HCT116 (cell line): ENCODE results near the gene ZNF79. TPM values are rescaled to one million over a fixed set of nuclear protein-coding genes. Genes with fewer than 3 reads are reported as not detected.

Experiments
- ATAC-seq: fragments of 200-7000 bp; cut with Tn5 transposase; 2 replicates; pipeline ENCODE4 v1.9.1; 2020; ENCODE audit warnings: mild to moderate bottlenecking, moderate library complexity
- BruUV-seq: library from RNA; stranded (reverse); fragments of 400-500 nt; replicated peaks from 2 replicates; lab custom pipeline; 2021; lab: Mats Ljungman, UMichigan
- CTCF ChIA-PET: fragments of 300-600 bp; sonication (Branson Sonifier 250); formaldehyde crosslinking; loops from one replicate; lab custom pipeline; 2021; ENCODE audit warnings: antibody characterized with exemption; lab: Charles Lee
- POLR2A ChIA-PET: fragments of 300-600, 350-600 bp; sonication (Branson Sonifier 250); formaldehyde crosslinking; loops from one replicate; lab custom pipeline; 2021; ENCODE audit warnings: antibody characterized with exemption; lab: Charles Lee
- RAD21 ChIA-PET, 2 experiments: fragments of 300-600 bp; sonication (Branson Sonifier 250); formaldehyde crosslinking; loops; one replicate each; lab custom pipeline; 2023; ENCODE audit warnings: low total read pairs in 2 of 2; ENCODE audit not compliant: uncharacterized antibody in 2 of 2, unreplicated experiment in 2 of 2, low non-redundant PET in 1 of 2; lab: Charles Lee
- DNase-seq: peaks from one replicate; pipeline ENCODE4 v3.0.0-alpha.2; 2010; ENCODE audit warnings: low read depth, low spot score
- H2AFZ ChIP-seq: fragments of 200-600 bp; shearing (Covaris generic), sonication (generic); 2 replicates; pipeline ENCODE4 v1.6.1; 2017; ENCODE audit warnings: low read depth, mixed run types, mixed read lengths, antibody characterized with exemption, low read length; ENCODE audit not compliant: poor library complexity, severe bottlenecking
- H3K27ac ChIP-seq: 2 replicates; pipeline ENCODE4 v1.5.1; 2012; ENCODE audit warnings: low read depth, low read length
- H3K27me3 ChIP-seq: fragments of 200-600 bp; sonication (generic); 2 replicates; pipeline ENCODE4 v1.6.1; 2016; ENCODE audit warnings: mixed run types, low read length, mixed read lengths; ENCODE audit not compliant: insufficient read depth
- H3K36me3 ChIP-seq, 2 experiments: fragments of 200-500 bp in 1 of 2; fragments of 200-600 bp in 1 of 2; sonication (Bioruptor generic) in 1 of 2; sonication (generic) in 1 of 2; 2 replicates each; pipeline versions ENCODE4 v1.5.1 to v1.6.1; 2014 to 2016; ENCODE audit warnings: low read length in 2 of 2, inconsistent platforms in 1 of 2, mixed read lengths in 1 of 2, mixed run types in 1 of 2; ENCODE audit not compliant: insufficient read depth in 2 of 2, control insufficient read depth in 1 of 2
- H3K4me1 ChIP-seq, 2 experiments: fragments of 200-600 bp in 1 of 2; sonication (generic) in 1 of 2; 2 replicates each; pipeline versions ENCODE4 v1.5.1 to v1.6.1; 2012 to 2017; ENCODE audit warnings: low read length in 2 of 2, inconsistent platforms in 1 of 2, mild to moderate bottlenecking in 1 of 2, mixed read lengths in 1 of 2, mixed run types in 1 of 2, moderate library complexity in 1 of 2; ENCODE audit not compliant: insufficient read depth in 2 of 2, control insufficient read depth in 1 of 2
- H3K4me2 ChIP-seq: fragments of 200-600 bp; sonication (generic); 2 replicates; pipeline ENCODE4 v1.6.1; 2017; ENCODE audit warnings: mixed run types, low read length, mixed read lengths
- H3K4me3 ChIP-seq, 2 experiments: fragments of 200-600 bp in 1 of 2; sonication (generic) in 1 of 2; replicated peaks in 1 of 2; 2 replicates each; pipeline ENCODE4 v1.5.1; 2011 to 2016; ENCODE audit warnings: low read length in 2 of 2, control low read depth in 1 of 2, low read depth in 1 of 2, mild to moderate bottlenecking in 1 of 2, mixed read lengths in 1 of 2, mixed run types in 1 of 2
- H3K79me2 ChIP-seq: fragments of 200-600 bp; sonication (generic); 2 replicates; pipeline ENCODE4 v1.6.1; 2017; ENCODE audit warnings: mild to moderate bottlenecking, mixed run types, low read length, moderate library complexity, mixed read lengths; ENCODE audit not compliant: insufficient read depth
- H3K9ac ChIP-seq: fragments of 200-600 bp; sonication (generic); 2 replicates; pipeline ENCODE4 v1.6.1; 2016; ENCODE audit warnings: low read length, mixed read lengths
- H3K9me2 ChIP-seq: fragments of 200-600 bp; sonication (generic), shearing (Covaris generic); 2 replicates; pipeline ENCODE4 v1.6.1; 2017; ENCODE audit warnings: mixed run types, mild to moderate bottlenecking, moderate library complexity; ENCODE audit not compliant: insufficient read depth
- H3K9me3 ChIP-seq, 2 experiments: fragments of 200-500 bp in 1 of 2; fragments of 200-600 bp in 1 of 2; sonication (Bioruptor generic) in 1 of 2; sonication (generic) in 1 of 2; 2 replicates each; pipeline ENCODE4 v1.6.1; 2014 to 2017; ENCODE audit warnings: low read length in 2 of 2, mixed read lengths in 2 of 2, inconsistent platforms in 1 of 2, low read depth in 1 of 2, mild to moderate bottlenecking in 1 of 2, mixed run types in 1 of 2, moderate library complexity in 1 of 2; ENCODE audit not compliant: control insufficient read depth in 1 of 2, insufficient read depth in 1 of 2
- H4K20me1 ChIP-seq: fragments of 200-600 bp; sonication (generic), shearing (Covaris generic); 2 replicates; pipeline ENCODE4 v1.6.1; 2017; ENCODE audit warnings: mixed run types, mild to moderate bottlenecking, moderate library complexity; ENCODE audit not compliant: insufficient read depth
- CBX3 ChIP-seq: IDR thresholded peaks from 2 replicates; pipeline ENCODE4 v1.6.1; 2012; ENCODE audit warnings: low read depth
- EGR1 ChIP-seq: IDR thresholded peaks from 2 replicates; pipeline ENCODE4 v1.6.1; 2012; ENCODE audit warnings: low read depth
- ELF1 ChIP-seq: IDR thresholded peaks from 2 replicates; pipeline ENCODE4 v1.6.1; 2012; ENCODE audit warnings: low read depth, borderline replicate concordance
- EZH2 ChIP-seq: fragments of 200-600 bp; sonication (generic); IDR thresholded peaks from 2 replicates; pipeline ENCODE4 v1.6.1; 2017; ENCODE audit warnings: antibody characterized with exemption, mixed run types
- FOSL1 ChIP-seq: IDR thresholded peaks from 2 replicates; pipeline ENCODE4 v1.6.1; 2012; ENCODE audit warnings: low read depth
- JUND ChIP-seq: IDR thresholded peaks from 2 replicates; pipeline ENCODE4 v1.6.1; 2012
- POLR2AphosphoS5 ChIP-seq: IDR thresholded peaks from 2 replicates; pipeline ENCODE4 v1.6.1; 2011; ENCODE audit warnings: mild to moderate bottlenecking, low read depth, low read length, moderate library complexity
- SRF ChIP-seq: IDR thresholded peaks from 2 replicates; pipeline ENCODE4 v1.6.1; 2012; ENCODE audit warnings: low read depth
- YY1 ChIP-seq: IDR thresholded peaks from 2 replicates; pipeline ENCODE4 v1.6.1; 2011; ENCODE audit warnings: low read length, low read depth, moderate library complexity, mild to moderate bottlenecking; ENCODE audit not compliant: insufficient replicate concordance; ENCODE audit errors: extremely low read depth
- ZNF274 ChIP-seq: fragments of 200-500 bp; sonication (Bioruptor generic); IDR thresholded peaks from 2 replicates; pipeline ENCODE4 v1.6.1; 2014; ENCODE audit warnings: mild to moderate bottlenecking, low read depth, low read length, inconsistent platforms
- intact Hi-C: fragments of 100-400 bp; cut with micrococcal nuclease; formaldehyde crosslinking; loops from 2 replicates; pipeline ENCODE4 v1.10.0; 2022
- total RNA-seq: library from RNA; stranded (reverse); gene quantifications from one replicate; pipeline ENCODE4 v1.2.1, GENCODE V29; 2021; ENCODE audit not compliant: unreplicated experiment
- TF ChIP-seq, protein P1 (sequence below), 3 experiments: fragments of 200-600 bp in 1 of 3; sonication (generic) in 1 of 3; IDR thresholded peaks in 2 of 3; conservative IDR thresholded peaks in 1 of 3; 2 replicates each; pipeline ENCODE4 v1.5.1; 2012 to 2017; ENCODE audit warnings: low read depth in 2 of 3, low read length in 2 of 3, antibody characterized with exemption in 1 of 3, borderline replicate concordance in 1 of 3, control low read depth in 1 of 3, mild to moderate bottlenecking in 1 of 3, mixed read lengths in 1 of 3, mixed run types in 1 of 3, moderate library complexity in 1 of 3; ENCODE audit not compliant: insufficient read depth in 1 of 3
- TF ChIP-seq, protein P2 (sequence below): IDR thresholded peaks from 2 replicates; pipeline ENCODE4 v1.6.1; 2012

ZNF79 gene
- total RNA-seq, 1 experiment from 2014 or later, result 5.3 TPM

- ATAC-seq, result no peak
- ChIA-PET CTCF (interaction anchor here (1.9 kb wide), 1 partner anchor 168 kb away, joined by 5 read pairs; no protein-coding TSS in a partner anchor), POLR2A (no interaction called here), RAD21 (no interaction called here)
- TF ChIP-seq FOSL1 (no peak), EZH2 (no peak), EGR1 (no peak), ELF1 (no peak), JUND (no peak), SRF (no peak), POLR2AphosphoS5 (no peak), CBX3 (no peak), ZNF274 (no peak), YY1 (no peak)
- TF ChIP-seq, protein P1, sequence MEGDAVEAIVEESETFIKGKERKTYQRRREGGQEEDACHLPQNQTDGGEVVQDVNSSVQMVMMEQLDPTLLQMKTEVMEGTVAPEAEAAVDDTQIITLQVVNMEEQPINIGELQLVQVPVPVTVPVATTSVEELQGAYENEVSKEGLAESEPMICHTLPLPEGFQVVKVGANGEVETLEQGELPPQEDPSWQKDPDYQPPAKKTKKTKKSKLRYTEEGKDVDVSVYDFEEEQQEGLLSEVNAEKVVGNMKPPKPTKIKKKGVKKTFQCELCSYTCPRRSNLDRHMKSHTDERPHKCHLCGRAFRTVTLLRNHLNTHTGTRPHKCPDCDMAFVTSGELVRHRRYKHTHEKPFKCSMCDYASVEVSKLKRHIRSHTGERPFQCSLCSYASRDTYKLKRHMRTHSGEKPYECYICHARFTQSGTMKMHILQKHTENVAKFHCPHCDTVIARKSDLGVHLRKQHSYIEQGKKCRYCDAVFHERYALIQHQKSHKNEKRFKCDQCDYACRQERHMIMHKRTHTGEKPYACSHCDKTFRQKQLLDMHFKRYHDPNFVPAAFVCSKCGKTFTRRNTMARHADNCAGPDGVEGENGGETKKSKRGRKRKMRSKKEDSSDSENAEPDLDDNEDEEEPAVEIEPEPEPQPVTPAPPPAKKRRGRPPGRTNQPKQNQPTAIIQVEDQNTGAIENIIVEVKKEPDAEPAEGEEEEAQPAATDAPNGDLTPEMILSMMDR (IDR thresholded peaks at IDR 0.05 in 2 of 3, conservative IDR thresholded peaks at IDR 0.05 in 1 of 3; ENCODE audit: borderline replicate concordance in 1 of 3, insufficient read depth in 1 of 3, low read depth in 2 of 3, low read length in 2 of 3), result no peak
- TF ChIP-seq, protein P2, sequence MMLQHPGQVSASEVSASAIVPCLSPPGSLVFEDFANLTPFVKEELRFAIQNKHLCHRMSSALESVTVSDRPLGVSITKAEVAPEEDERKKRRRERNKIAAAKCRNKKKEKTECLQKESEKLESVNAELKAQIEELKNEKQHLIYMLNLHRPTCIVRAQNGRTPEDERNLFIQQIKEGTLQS, result no peak
- no peak for DNase-seq
- Histone ChIP-seq H3K36me3 (no peaks in the 10 kb centered on the region), H4K20me1 (no peaks in the 10 kb centered on the region), H3K4me3 (no peak overlapping the region), H3K79me2 (no peaks in the 10 kb centered on the region), H3K9me3 (no peaks in the 10 kb centered on the region), H3K27me3 (peaks cover under 1% of the 10 kb centered on the region; the same call in 1 of the 2 replicates), H3K9ac (no peak overlapping the region), H3K4me2 (no peak overlapping the region), H3K27ac (no peak overlapping the region), H3K4me1 (peaks cover 40 to 58% of the 10 kb centered on the region in 2 experiments), H2AFZ (no peak overlapping the region), H3K9me2 (no peaks in the 10 kb centered on the region)
- intact Hi-C loops, result no loop called here
- BruUV-seq, result no TSS peak
Observed at GRCh38 chr9:127392166-127392565, 32.0 kb upstream of the ZNF79 start.
